HCT116 (cell line): ENCODE data around the gene INKA2.

Experiments used
- CEBPB ChIP-seq: IDR thresholded peaks from 2 replicates; pipeline ENCODE4 v1.6.1; 2012; ENCODE audit warnings: low read depth
- EGR1 ChIP-seq: IDR thresholded peaks from 2 replicates; pipeline ENCODE4 v1.6.1; 2012; ENCODE audit warnings: low read depth
- EZH2 ChIP-seq: fragments of 200-600 bp; sonication (generic); IDR thresholded peaks from 2 replicates; pipeline ENCODE4 v1.6.1; 2017; ENCODE audit warnings: antibody characterized with exemption, mixed run types
- EZH2phosphoT487 ChIP-seq: fragments of 200-600 bp; IDR thresholded peaks from 2 replicates; pipeline ENCODE4 v1.6.1; 2018; ENCODE audit warnings: antibody characterized with exemption, borderline replicate concordance
- POLR2A ChIP-seq: IDR thresholded peaks from 2 replicates; pipeline ENCODE4 v1.7.0; 2011; ENCODE audit warnings: borderline replicate concordance; ENCODE audit not compliant: insufficient read depth, insufficient read length; ENCODE audit errors: extremely low read depth
- SIN3A ChIP-seq: IDR thresholded peaks from 2 replicates; pipeline ENCODE4 v1.6.1; 2012; ENCODE audit warnings: low read depth
- TF ChIP-seq, protein P1 (sequence below), 3 experiments: fragments of 200-600 bp in 1 of 3; sonication (generic) in 1 of 3; IDR thresholded peaks in 2 of 3; conservative IDR thresholded peaks in 1 of 3; 2 replicates each; pipeline ENCODE4 v1.5.1; 2012 to 2017; ENCODE audit warnings: low read depth in 2 of 3, low read length in 2 of 3, antibody characterized with exemption in 1 of 3, borderline replicate concordance in 1 of 3, control low read depth in 1 of 3, mild to moderate bottlenecking in 1 of 3, mixed read lengths in 1 of 3, mixed run types in 1 of 3, moderate library complexity in 1 of 3; ENCODE audit not compliant: insufficient read depth in 1 of 3
- TF ChIP-seq, protein P2 (sequence below): IDR thresholded peaks from 2 replicates; pipeline ENCODE4 v1.6.1; 2012; ENCODE audit warnings: low read depth

DNA sequence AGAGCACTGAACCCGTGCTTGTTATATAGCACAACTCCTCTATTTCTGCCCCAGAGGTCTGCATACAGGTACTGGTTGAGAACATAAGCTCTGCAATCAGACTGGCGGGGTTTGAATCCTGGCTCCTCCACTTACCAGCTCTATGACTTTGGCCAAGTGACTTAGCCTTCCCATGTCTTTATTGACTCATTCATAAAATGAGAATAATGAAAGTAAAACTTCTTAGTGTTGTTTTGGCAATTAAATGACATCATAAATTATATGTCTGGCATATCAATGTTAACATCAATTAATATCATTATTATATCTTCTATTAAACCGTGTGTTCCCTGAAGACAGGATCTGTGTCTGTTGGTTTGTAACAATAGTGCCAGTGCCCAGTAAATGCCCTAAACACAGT lies 4.3 kb downstream of the INKA2 start:
- TF ChIP-seq, protein P1, sequence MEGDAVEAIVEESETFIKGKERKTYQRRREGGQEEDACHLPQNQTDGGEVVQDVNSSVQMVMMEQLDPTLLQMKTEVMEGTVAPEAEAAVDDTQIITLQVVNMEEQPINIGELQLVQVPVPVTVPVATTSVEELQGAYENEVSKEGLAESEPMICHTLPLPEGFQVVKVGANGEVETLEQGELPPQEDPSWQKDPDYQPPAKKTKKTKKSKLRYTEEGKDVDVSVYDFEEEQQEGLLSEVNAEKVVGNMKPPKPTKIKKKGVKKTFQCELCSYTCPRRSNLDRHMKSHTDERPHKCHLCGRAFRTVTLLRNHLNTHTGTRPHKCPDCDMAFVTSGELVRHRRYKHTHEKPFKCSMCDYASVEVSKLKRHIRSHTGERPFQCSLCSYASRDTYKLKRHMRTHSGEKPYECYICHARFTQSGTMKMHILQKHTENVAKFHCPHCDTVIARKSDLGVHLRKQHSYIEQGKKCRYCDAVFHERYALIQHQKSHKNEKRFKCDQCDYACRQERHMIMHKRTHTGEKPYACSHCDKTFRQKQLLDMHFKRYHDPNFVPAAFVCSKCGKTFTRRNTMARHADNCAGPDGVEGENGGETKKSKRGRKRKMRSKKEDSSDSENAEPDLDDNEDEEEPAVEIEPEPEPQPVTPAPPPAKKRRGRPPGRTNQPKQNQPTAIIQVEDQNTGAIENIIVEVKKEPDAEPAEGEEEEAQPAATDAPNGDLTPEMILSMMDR (IDR thresholded peaks at IDR 0.05 in 2 of 3, conservative IDR thresholded peaks at IDR 0.05 in 1 of 3; ENCODE audit: borderline replicate concordance in 1 of 3, insufficient read depth in 1 of 3, low read depth in 2 of 3, low read length in 2 of 3): no peak
- TF ChIP-seq, protein P2, sequence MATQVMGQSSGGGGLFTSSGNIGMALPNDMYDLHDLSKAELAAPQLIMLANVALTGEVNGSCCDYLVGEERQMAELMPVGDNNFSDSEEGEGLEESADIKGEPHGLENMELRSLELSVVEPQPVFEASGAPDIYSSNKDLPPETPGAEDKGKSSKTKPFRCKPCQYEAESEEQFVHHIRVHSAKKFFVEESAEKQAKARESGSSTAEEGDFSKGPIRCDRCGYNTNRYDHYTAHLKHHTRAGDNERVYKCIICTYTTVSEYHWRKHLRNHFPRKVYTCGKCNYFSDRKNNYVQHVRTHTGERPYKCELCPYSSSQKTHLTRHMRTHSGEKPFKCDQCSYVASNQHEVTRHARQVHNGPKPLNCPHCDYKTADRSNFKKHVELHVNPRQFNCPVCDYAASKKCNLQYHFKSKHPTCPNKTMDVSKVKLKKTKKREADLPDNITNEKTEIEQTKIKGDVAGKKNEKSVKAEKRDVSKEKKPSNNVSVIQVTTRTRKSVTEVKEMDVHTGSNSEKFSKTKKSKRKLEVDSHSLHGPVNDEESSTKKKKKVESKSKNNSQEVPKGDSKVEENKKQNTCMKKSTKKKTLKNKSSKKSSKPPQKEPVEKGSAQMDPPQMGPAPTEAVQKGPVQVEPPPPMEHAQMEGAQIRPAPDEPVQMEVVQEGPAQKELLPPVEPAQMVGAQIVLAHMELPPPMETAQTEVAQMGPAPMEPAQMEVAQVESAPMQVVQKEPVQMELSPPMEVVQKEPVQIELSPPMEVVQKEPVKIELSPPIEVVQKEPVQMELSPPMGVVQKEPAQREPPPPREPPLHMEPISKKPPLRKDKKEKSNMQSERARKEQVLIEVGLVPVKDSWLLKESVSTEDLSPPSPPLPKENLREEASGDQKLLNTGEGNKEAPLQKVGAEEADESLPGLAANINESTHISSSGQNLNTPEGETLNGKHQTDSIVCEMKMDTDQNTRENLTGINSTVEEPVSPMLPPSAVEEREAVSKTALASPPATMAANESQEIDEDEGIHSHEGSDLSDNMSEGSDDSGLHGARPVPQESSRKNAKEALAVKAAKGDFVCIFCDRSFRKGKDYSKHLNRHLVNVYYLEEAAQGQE: no peak
- TF ChIP-seq CEBPB (no peak), POLR2A (no peak), EZH2phosphoT487 (no peak), EGR1 (no peak), SIN3A (no peak), EZH2 (no peak)
